H1 (cell line): Measurements from ENCODE around the gene LHCGR. TPM values are rescaled to one million over a fixed set of nuclear protein-coding genes. Genes with fewer than 3 reads are reported as not detected.

ENCODE experiments used
- CTCF ChIA-PET: fragments of 300-600 bp; sonication (Branson Sonifier 250); formaldehyde crosslinking; loops from one replicate; lab custom pipeline; 2021; ENCODE audit not compliant: partially characterized antibody; lab: Charles Lee
- POLR2A ChIA-PET: fragments of 300-600 bp; sonication (Branson Sonifier 250); formaldehyde crosslinking; loops from one replicate; lab custom pipeline; 2021; ENCODE audit warnings: inconsistent platforms; ENCODE audit not compliant: partially characterized antibody; lab: Charles Lee
- DNase-seq, 2 experiments: peaks; one replicate each; pipeline versions ENCODE4 v3.0.0 to v3.0.0-alpha.2; 2010 to 2022; ENCODE audit warnings: low spot score in 2 of 2, low read depth in 1 of 2, mixed read lengths in 1 of 2
- FAIRE-seq: peaks from 2 replicates; lab custom pipeline; 2011; peaks lifted over from hg19 to GRCh38; lab: Jason Lieb, UNC
- H2AFZ ChIP-seq: 2 replicates; pipeline ENCODE4 v1.8.1; 2012; ENCODE audit warnings: low read length, inconsistent platforms
- H2AK5ac ChIP-seq: 2 replicates; pipeline ENCODE4 v1.6.1; 2013; ENCODE audit warnings: low read depth, low read length
- H2BK120ac ChIP-seq: replicated peaks from 2 replicates; pipeline ENCODE3; 2013; ENCODE audit warnings: low read depth, low read length, inconsistent platforms
- H2BK12ac ChIP-seq: 2 replicates; pipeline ENCODE4 v1.6.1; 2013; ENCODE audit warnings: low read depth, low read length
- H2BK15ac ChIP-seq: 2 replicates; pipeline ENCODE4 v1.6.1; 2013; ENCODE audit warnings: low read length
- H2BK20ac ChIP-seq: 2 replicates; pipeline ENCODE4 v1.6.1; 2013; ENCODE audit warnings: low read length
- H2BK5ac ChIP-seq: 2 replicates; pipeline ENCODE4 v1.6.1; 2013; ENCODE audit warnings: low read depth, low read length
- H3K14ac ChIP-seq: 2 replicates; pipeline ENCODE4 v1.6.1; 2013; ENCODE audit warnings: inconsistent platforms; ENCODE audit not compliant: insufficient read length
- H3K18ac ChIP-seq: 2 replicates; pipeline ENCODE4 v1.6.1; 2013; ENCODE audit warnings: low read length; ENCODE audit errors: extremely low read depth
- H3K23ac ChIP-seq: 2 replicates; pipeline ENCODE4 v1.6.1; 2013; ENCODE audit warnings: inconsistent platforms; ENCODE audit not compliant: insufficient read length
- H3K23me2 ChIP-seq: 2 replicates; pipeline ENCODE4 v1.6.1; 2013; ENCODE audit warnings: low read depth, low read length
- H3K27ac ChIP-seq: 2 replicates; pipeline ENCODE4 v1.6.1; 2011; ENCODE audit warnings: low read depth, low read length, inconsistent platforms
- H3K27me3 ChIP-seq, 4 experiments: replicated peaks in 1 of 4; 1 replicate in 1 of 4; 2 replicates in 3 of 4; pipeline versions ENCODE4 v1.6.1 to v1.8.1; 2011 to 2013; ENCODE audit warnings: low read length in 3 of 4, mild to moderate bottlenecking in 3 of 4, inconsistent platforms in 2 of 4, mixed read lengths in 2 of 4, moderate library complexity in 1 of 4; ENCODE audit not compliant: control insufficient read depth in 3 of 4, insufficient read depth in 3 of 4; ENCODE audit errors: extremely low read depth in 1 of 4
- H3K36me3 ChIP-seq, 4 experiments: 2 replicates each; pipeline versions ENCODE4 v1.6.1 to v1.8.1; 2011 to 2013; ENCODE audit warnings: mild to moderate bottlenecking in 4 of 4, low read length in 3 of 4, moderate library complexity in 2 of 4, control low read depth in 1 of 4, inconsistent platforms in 1 of 4; ENCODE audit not compliant: insufficient read depth in 4 of 4, control insufficient read depth in 2 of 4
- H3K4ac ChIP-seq: replicated peaks from 2 replicates; pipeline ENCODE3; 2013; ENCODE audit warnings: low read length, low read depth, mixed read lengths, inconsistent platforms; ENCODE audit not compliant: insufficient read length
- H3K4me1 ChIP-seq, 4 experiments: replicated peaks in 1 of 4; 1 replicate in 1 of 4; 2 replicates in 3 of 4; pipeline versions ENCODE4 v1.6.1 to v1.8.1; 2011 to 2013; ENCODE audit warnings: low read length in 3 of 4, inconsistent platforms in 2 of 4, mixed read lengths in 1 of 4; ENCODE audit not compliant: insufficient read depth in 4 of 4, control insufficient read depth in 3 of 4
- H3K4me2 ChIP-seq, 2 experiments: 2 replicates each; pipeline versions ENCODE4 v1.6.1 to v1.8.1; 2011 to 2013; ENCODE audit warnings: low read depth in 2 of 2, low read length in 2 of 2, control low read depth in 1 of 2, inconsistent platforms in 1 of 2, mild to moderate bottlenecking in 1 of 2; ENCODE audit not compliant: insufficient read depth in 1 of 2
- H3K4me3 ChIP-seq, 4 experiments: fragments of 200-600, 300-600 bp in 1 of 4; sonication (generic), shearing (Covaris generic), sonication (Bioruptor Twin) in 1 of 4; 2 replicates each; pipeline versions ENCODE4 v1.5.1 to v1.8.1; 2011 to 2016; ENCODE audit warnings: low read length in 4 of 4, low read depth in 3 of 4, control low read depth in 2 of 4, inconsistent platforms in 2 of 4, mild to moderate bottlenecking in 2 of 4, mixed read lengths in 1 of 4, moderate library complexity in 1 of 4; ENCODE audit not compliant: insufficient read depth in 2 of 4; ENCODE audit errors: extremely low read depth in 1 of 4
- H3K56ac ChIP-seq: replicated peaks from 2 replicates; pipeline ENCODE3; 2013; ENCODE audit warnings: low read depth, mild to moderate bottlenecking, mixed read lengths, low read length, inconsistent platforms; ENCODE audit not compliant: insufficient read length
- H3K79me1 ChIP-seq: 2 replicates; pipeline ENCODE4 v1.6.1; 2013; ENCODE audit warnings: low read depth, low read length, control low read depth
- H3K79me2 ChIP-seq, 2 experiments: 2 replicates each; pipeline versions ENCODE4 v1.6.1 to v1.8.1; 2012 to 2013; ENCODE audit warnings: low read length in 2 of 2, mild to moderate bottlenecking in 2 of 2, inconsistent platforms in 1 of 2; ENCODE audit not compliant: insufficient read depth in 2 of 2, control insufficient read depth in 1 of 2
- H3K9ac ChIP-seq, 4 experiments: replicated peaks in 1 of 4; 1 replicate in 1 of 4; 2 replicates in 3 of 4; pipeline versions ENCODE4 v1.6.1 to v1.8.1; 2011 to 2013; ENCODE audit warnings: low read depth in 3 of 4, low read length in 3 of 4, control low read depth in 2 of 4, mild to moderate bottlenecking in 2 of 4, moderate library complexity in 2 of 4, inconsistent platforms in 1 of 4; ENCODE audit errors: extremely low read depth in 1 of 4
- H3K9me3 ChIP-seq, 2 experiments: 2 replicates each; pipeline versions ENCODE4 v1.6.1 to v1.8.1; 2012 to 2013; ENCODE audit warnings: mild to moderate bottlenecking in 2 of 2, moderate library complexity in 2 of 2, control low read depth in 1 of 2, inconsistent platforms in 1 of 2, low read depth in 1 of 2, low read length in 1 of 2, mixed read lengths in 1 of 2; ENCODE audit not compliant: insufficient read depth in 2 of 2
- H4K20me1 ChIP-seq, 2 experiments: replicated peaks in 1 of 2; 2 replicates each; pipeline versions ENCODE3 to v1.8.1; 2011 to 2013; ENCODE audit warnings: inconsistent platforms in 2 of 2, low read length in 2 of 2, mild to moderate bottlenecking in 1 of 2; ENCODE audit not compliant: insufficient read depth in 2 of 2, control insufficient read depth in 1 of 2
- H4K5ac ChIP-seq: 2 replicates; pipeline ENCODE4 v1.6.1; 2013; ENCODE audit warnings: low read length, low read depth, mixed read lengths, inconsistent platforms; ENCODE audit not compliant: insufficient read length
- H4K8ac ChIP-seq: 2 replicates; pipeline ENCODE4 v1.8.0; 2013; ENCODE audit warnings: mild to moderate bottlenecking, moderate library complexity, low read length, inconsistent platforms; ENCODE audit not compliant: insufficient read depth; ENCODE audit errors: extremely low read depth
- H4K91ac ChIP-seq: replicated peaks from 2 replicates; pipeline ENCODE3; 2013; ENCODE audit warnings: low read length, mixed read lengths, inconsistent platforms; ENCODE audit not compliant: insufficient read length
- ATF2 ChIP-seq: IDR thresholded peaks from 2 replicates; pipeline ENCODE4 v1.6.1; 2012; ENCODE audit warnings: low read length, inconsistent platforms
- KDM1A ChIP-seq: fragments of 200-600, 300-600 bp; sonication (generic); IDR thresholded peaks from 2 replicates; pipeline ENCODE4 v1.7.1; 2016; ENCODE audit warnings: mild to moderate bottlenecking, low read length, borderline replicate concordance
- KDM4A ChIP-seq: IDR thresholded peaks from one replicate; pipeline ENCODE4 v1.7.1; 2012; ENCODE audit warnings: low read depth, mild to moderate bottlenecking, moderate library complexity, low read length, inconsistent platforms; ENCODE audit not compliant: severe bottlenecking
- RBBP5 ChIP-seq: IDR thresholded peaks from 2 replicates; pipeline ENCODE4 v1.7.1; 2012; ENCODE audit warnings: low read depth, mild to moderate bottlenecking, inconsistent platforms, low read length, moderate library complexity, borderline replicate concordance
- SP4 ChIP-seq: IDR thresholded peaks from 2 replicates; pipeline ENCODE4 v1.6.1; 2012; ENCODE audit warnings: low read length, inconsistent platforms
- TCF12 ChIP-seq: IDR thresholded peaks from 2 replicates; pipeline ENCODE4 v1.6.1; 2011; ENCODE audit warnings: low read depth, mild to moderate bottlenecking, low read length
- WGBS, 2 experiments: shearing (Covaris generic) in 1 of 2; methylation state at CpG; one replicate each; pipeline versions ENCODE4 v1.1.6 to v1.1.7; 2013 to 2015; ENCODE audit warnings: low lambda C conversion rate in 2 of 2, mixed read lengths in 2 of 2, inconsistent platforms in 1 of 2, low coverage in 1 of 2, missing lambda C conversion rate in 1 of 2; ENCODE audit not compliant: insufficient replicate concordance in 2 of 2, insufficient coverage in 1 of 2, insufficient read length in 1 of 2; ENCODE audit errors: extremely low coverage in 1 of 2, missing lambda C conversion rate in 1 of 2; 5-methylcytosine and 5-hydroxymethylcytosine counted together
- polyA plus RNA-seq, 7 experiments: library from polyadenylated mRNA; depleted of rRNA in 3 of 7; stranded (reverse) in 5 of 7; unstranded in 2 of 7; fragments of >200 nt in 5 of 7; fragments of 200-250 nt in 2 of 7; gene quantifications; 1 replicate in 5 of 7; 2 replicates in 1 of 7; 4 replicates in 1 of 7; pipeline versions ENCODE4 v1.2.1 to v1.2.3, GENCODE V29; 2011 to 2013; ENCODE audit warnings: missing spikeins in 2 of 7, mixed read lengths in 2 of 7
- total RNA-seq: library from RNA; stranded (reverse); fragmentation: NEBNext Ultra II Directional; extraction: Animal tissue kit (Norgen Biotek cat#: 25700); gene quantifications from 2 replicates; pipeline ENCODE4 v1.2.1, GENCODE V29; 2021

The LHCGR gene
- total and polyA plus RNA-seq, 2 of the 8 experiments (the other 6 are each of a cell fraction or from before 2014, with no cell fraction given): 0.30 to 0.73 TPM

GRCh38 chr2:48799601-48800000, 44.1 kb upstream of the LHCGR start:
- H2BK15ac ChIP-seq: no peak overlapping the region
- DNase-seq: no peak
- H3K9me3 ChIP-seq: no peaks in the 10 kb centered on the region
- no peaks in the 10 kb centered on the region for H3K36me3 ChIP-seq
- H4K20me1 ChIP-seq: no peaks in the 10 kb centered on the region
- H3K4me3 ChIP-seq: no peak overlapping the region
- no peak for TF ChIP-seq KDM4A
- no peak for TF ChIP-seq KDM1A
- TF ChIP-seq SP4: no peak
- no peak for TF ChIP-seq RBBP5
- no peak for TF ChIP-seq ATF2
- no peak for TF ChIP-seq TCF12
- H3K4ac ChIP-seq: no peak overlapping the region
- H2BK120ac ChIP-seq: no peak overlapping the region
- ChIA-PET POLR2A (no interaction called here), CTCF (no interaction called here)
- 84% methylated on average over 6 of the region's 6 CpGs; no CpG with 5 or more reads in 1 of the 2 experiments for WGBS, 2 experiments
- no peak overlapping the region for H2BK20ac ChIP-seq
- H3K4me2 ChIP-seq: no peak overlapping the region
- H2AK5ac ChIP-seq: no peak overlapping the region
- H3K79me1 ChIP-seq: no peaks in the 10 kb centered on the region
- H4K91ac ChIP-seq: no peak overlapping the region
- H2BK12ac ChIP-seq: no peak overlapping the region
- no peaks in the 10 kb centered on the region for H3K23me2 ChIP-seq
- H3K4me1 ChIP-seq: no peaks in the 10 kb centered on the region
- no peak overlapping the region for H2BK5ac ChIP-seq
- H4K8ac ChIP-seq: no peak overlapping the region
- H2AFZ ChIP-seq: no peak overlapping the region
- H3K27me3 ChIP-seq: no peaks in the 10 kb centered on the region
- H3K79me2 ChIP-seq: no peaks in the 10 kb centered on the region
- H4K5ac ChIP-seq: no peak overlapping the region
- H3K23ac ChIP-seq: no peak overlapping the region
- no peak for FAIRE-seq
- no peak overlapping the region for H3K9ac ChIP-seq
- no peak overlapping the region for H3K56ac ChIP-seq
- no peak overlapping the region for H3K18ac ChIP-seq
- no peak overlapping the region for H3K14ac ChIP-seq
- no peak overlapping the region for H3K27ac ChIP-seq
